ENCODE data around the gene SPPL3. TPM values are rescaled to one million over a fixed set of nuclear protein-coding genes. Genes with fewer than 3 reads are reported as not detected.

Gene SPPL3
- total RNA-seq, 2 experiments from 2014 or later, result 38.3 to 43.4 TPM

DNA sequence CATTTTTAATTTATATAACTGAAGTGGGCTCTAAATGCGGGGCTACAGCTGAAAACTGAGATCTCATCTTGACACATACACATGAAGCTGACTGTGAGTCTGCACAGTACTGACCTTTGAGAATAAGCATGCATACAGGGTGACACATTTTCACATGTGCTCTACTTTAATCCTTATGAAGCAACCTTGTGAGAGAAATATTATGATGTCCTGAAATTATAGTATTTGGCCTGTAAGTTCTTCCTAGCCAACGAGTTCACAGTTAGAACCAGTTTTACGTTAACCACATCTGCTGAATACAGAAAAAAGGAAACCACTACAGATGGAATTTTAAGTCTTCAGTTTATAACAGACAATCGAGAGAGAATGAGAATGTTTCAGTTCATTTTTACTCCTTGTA, 70.3 kb downstream of the SPPL3 start:
- Histone ChIP-seq H3K36me3 (ENCODE audit: insufficient read depth, low read length) (no peaks in the 10 kb centered on the region), H3K27me3 (ENCODE audit: control insufficient read depth in 1 of 2, insufficient read depth in 2 of 2, low read length in 2 of 2) (no peaks in the 10 kb centered on the region), H3K4me1 (ENCODE audit: insufficient read depth, low read length) (peaks cover 22% of the 10 kb centered on the region), H3K9me3 (ENCODE audit: control insufficient read depth in 1 of 2, insufficient read depth in 1 of 2, low read length in 2 of 2) (no peaks in the 10 kb centered on the region), H3K27ac (ENCODE audit: low read depth in 1 of 2, low read length in 2 of 2) (no peak overlapping the region), H3K4me3 (ENCODE audit: low read length) (no peak overlapping the region)
- DNase-seq (no peak), ATAC-seq (ENCODE audit: poor library complexity) (no peak)
- intact Hi-C loops (cut with DNase I, micrococcal nuclease), result no loop called here
- H3K4me1 Mint-ChIP-seq (ENCODE audit: low read depth), result peaks cover 79% of the 10 kb centered on the region
- no peak overlapping the region for H3K4me3 Mint-ChIP-seq
- TF ChIP-seq, protein P1, sequence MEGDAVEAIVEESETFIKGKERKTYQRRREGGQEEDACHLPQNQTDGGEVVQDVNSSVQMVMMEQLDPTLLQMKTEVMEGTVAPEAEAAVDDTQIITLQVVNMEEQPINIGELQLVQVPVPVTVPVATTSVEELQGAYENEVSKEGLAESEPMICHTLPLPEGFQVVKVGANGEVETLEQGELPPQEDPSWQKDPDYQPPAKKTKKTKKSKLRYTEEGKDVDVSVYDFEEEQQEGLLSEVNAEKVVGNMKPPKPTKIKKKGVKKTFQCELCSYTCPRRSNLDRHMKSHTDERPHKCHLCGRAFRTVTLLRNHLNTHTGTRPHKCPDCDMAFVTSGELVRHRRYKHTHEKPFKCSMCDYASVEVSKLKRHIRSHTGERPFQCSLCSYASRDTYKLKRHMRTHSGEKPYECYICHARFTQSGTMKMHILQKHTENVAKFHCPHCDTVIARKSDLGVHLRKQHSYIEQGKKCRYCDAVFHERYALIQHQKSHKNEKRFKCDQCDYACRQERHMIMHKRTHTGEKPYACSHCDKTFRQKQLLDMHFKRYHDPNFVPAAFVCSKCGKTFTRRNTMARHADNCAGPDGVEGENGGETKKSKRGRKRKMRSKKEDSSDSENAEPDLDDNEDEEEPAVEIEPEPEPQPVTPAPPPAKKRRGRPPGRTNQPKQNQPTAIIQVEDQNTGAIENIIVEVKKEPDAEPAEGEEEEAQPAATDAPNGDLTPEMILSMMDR (IDR thresholded peaks at IDR 0.05), result no peak
- no peaks in the 10 kb centered on the region for H3K9me3 Mint-ChIP-seq
- POLR2A ChIA-PET, result no interaction called here
- peak overlapping the region; percentile 64 for H3K27ac Mint-ChIP-seq
- CTCF ChIA-PET, result no interaction called here
- no peaks in the 10 kb centered on the region for H3K36me3 Mint-ChIP-seq (ENCODE audit: low read depth)
- no peaks in the 10 kb centered on the region for H3K27me3 Mint-ChIP-seq

DNA sequence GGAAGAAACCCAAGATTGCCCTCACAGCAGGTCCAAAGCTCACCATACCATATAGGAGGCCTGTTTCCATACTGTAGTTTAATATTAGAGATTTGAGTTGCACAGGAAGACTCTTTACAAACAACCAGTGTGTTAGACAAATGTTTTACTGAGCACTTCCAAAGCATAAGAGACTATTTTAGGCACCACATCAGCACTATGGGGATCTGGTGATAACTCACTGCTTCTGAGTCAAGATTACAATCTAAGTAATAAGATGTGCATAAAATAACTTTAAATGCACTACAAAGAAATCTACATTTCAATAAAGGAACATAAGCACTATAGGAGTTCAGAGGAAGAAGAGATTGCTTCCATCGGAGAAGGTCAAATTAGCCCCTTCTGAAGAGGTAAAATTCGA, 71.4 kb downstream of the SPPL3 start:
- intact Hi-C loops (cut with DNase I, micrococcal nuclease), result no loop called here
- Histone ChIP-seq H3K4me3 (ENCODE audit: low read length) (no peak overlapping the region), H3K9me3 (ENCODE audit: control insufficient read depth in 1 of 2, insufficient read depth in 1 of 2, low read length in 2 of 2) (no peaks in the 10 kb centered on the region), H3K36me3 (ENCODE audit: insufficient read depth, low read length) (no peaks in the 10 kb centered on the region), H3K27me3 (ENCODE audit: control insufficient read depth in 1 of 2, insufficient read depth in 2 of 2, low read length in 2 of 2) (no peaks in the 10 kb centered on the region), H3K4me1 (ENCODE audit: insufficient read depth, low read length) (peaks cover 22% of the 10 kb centered on the region), H3K27ac (ENCODE audit: low read depth in 1 of 2, low read length in 2 of 2) (no peak overlapping the region)
- DNase-seq (no peak), ATAC-seq (ENCODE audit: poor library complexity) (no peak)
- Mint-ChIP-seq H3K9me3 (no peaks in the 10 kb centered on the region), H3K27me3 (no peaks in the 10 kb centered on the region), H3K36me3 (ENCODE audit: low read depth) (no peaks in the 10 kb centered on the region), H3K4me1 (ENCODE audit: low read depth) (peaks cover 81% of the 10 kb centered on the region), H3K4me3 (no peak overlapping the region), H3K27ac (no peak overlapping the region)
- TF ChIP-seq, protein P1 (IDR thresholded peaks at IDR 0.05), result no peak
- ChIA-PET POLR2A (interaction anchor here (1.0 to 1.3 kb wide), 2 partner anchors 10 to 54 kb away, joined by 3 to 5 read pairs; no protein-coding TSS in a partner anchor), CTCF (interaction anchor here (0.6 kb wide), 1 partner anchor 9 kb away, joined by 3 read pairs; no protein-coding TSS in a partner anchor)

DNA sequence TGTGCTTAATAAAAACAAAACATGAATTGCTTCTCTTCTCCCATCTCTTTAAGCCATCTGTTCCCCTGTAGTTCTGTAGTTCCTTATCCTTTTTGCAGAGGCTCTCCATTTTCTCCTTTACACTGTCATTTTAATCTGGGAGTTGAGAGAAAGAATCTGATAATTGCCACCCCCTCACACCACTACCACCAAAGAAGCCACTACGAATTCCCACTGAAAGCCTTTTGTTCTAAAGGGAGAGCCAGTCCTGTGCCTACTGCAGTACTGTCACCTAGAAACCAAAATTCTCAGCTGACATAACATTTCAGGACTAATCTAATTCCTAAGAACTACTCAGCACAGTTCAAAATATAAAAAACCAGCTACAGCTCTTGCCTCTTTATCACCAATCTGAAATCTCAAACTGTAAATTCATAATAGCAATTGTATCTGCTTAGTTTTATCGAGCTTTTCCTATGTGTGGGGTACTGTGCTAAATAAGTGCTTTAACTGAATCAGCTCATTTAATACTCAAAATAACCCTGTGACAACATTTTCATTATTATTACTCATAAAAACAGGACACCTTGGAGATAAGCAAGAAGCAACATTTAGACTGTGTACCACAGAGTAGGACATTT, 72.4 kb downstream of the SPPL3 start:
- intact Hi-C loops (cut with DNase I, micrococcal nuclease), result no loop called here
- H3K9me3 ChIP-seq (ENCODE audit: control insufficient read depth in 1 of 2, insufficient read depth in 1 of 2, low read length in 2 of 2), result no peaks in the 10 kb centered on the region
- H3K4me1 ChIP-seq (ENCODE audit: insufficient read depth, low read length), result peaks cover 25% of the 10 kb centered on the region
- CTCF ChIA-PET, result no interaction called here
- TF ChIP-seq, protein P1 (IDR thresholded peaks at IDR 0.05), result no peak
- ATAC-seq (ENCODE audit: poor library complexity), result no peak
- H3K36me3 Mint-ChIP-seq (ENCODE audit: low read depth), result no peaks in the 10 kb centered on the region
- H3K4me3 ChIP-seq (ENCODE audit: low read length), result no peak overlapping the region
- peaks cover 73% of the 10 kb centered on the region for H3K4me1 Mint-ChIP-seq (ENCODE audit: low read depth)
- H3K9me3 Mint-ChIP-seq, result no peaks in the 10 kb centered on the region
- H3K27ac Mint-ChIP-seq, result no peak overlapping the region
- no peaks in the 10 kb centered on the region for H3K27me3 ChIP-seq (ENCODE audit: control insufficient read depth in 1 of 2, insufficient read depth in 2 of 2, low read length in 2 of 2)
- no peak overlapping the region for H3K4me3 Mint-ChIP-seq
- H3K27me3 Mint-ChIP-seq, result no peaks in the 10 kb centered on the region
- POLR2A ChIA-PET, result interaction anchor here (1.0 to 1.3 kb wide), 2 partner anchors 9 to 55 kb away, joined by 3 to 5 read pairs; no protein-coding TSS in a partner anchor
- no peak for DNase-seq
- no peaks in the 10 kb centered on the region for H3K36me3 ChIP-seq (ENCODE audit: insufficient read depth, low read length)
- H3K27ac ChIP-seq (ENCODE audit: low read depth in 1 of 2, low read length in 2 of 2), result no peak overlapping the region
